Hematopoietic multipotent progenitor cell treated with erythropoietin and hydrocortisone succinate and interleukin-3 and kit ligand, for 15 days (in vitro differentiated cells): Measurements from ENCODE around the gene PPP1R15A.
A peak's percentile ranks its signal among the peaks of the same experiment; 100 is the strongest.
"Not testable (repeated sequence)": the region's sequence is repeated elsewhere in the genome, so short reads cannot be mapped to it uniquely, and the experiment has no call there.

ENCODE experiments used
- DNase-seq: peaks from one replicate; pipeline ENCODE4 v3.0.0-alpha.2; 2015; ENCODE audit warnings: low spot score

Gene PPP1R15A

GRCh38 chr19:48881741-48882657 is 9.8 kb downstream of the PPP1R15A start:
- peak; percentile 64 for DNase-seq

- no peak for DNase-seq
Measured at GRCh38 chr19:48883726-48884125, 11.5 kb downstream of the PPP1R15A start.

GRCh38 chr19:48887861-48888612 is 15.8 kb downstream of the PPP1R15A start:
- DNase-seq = no peak

GRCh38 chr19:48889496-48889895 is 17.3 kb downstream of the PPP1R15A start:
- DNase-seq = not testable (repeated sequence)

- no peak for DNase-seq
Measured at GRCh38 chr19:48890551-48890950, 18.3 kb downstream of the PPP1R15A start.

- no peak for DNase-seq
Measured at GRCh38 chr19:48895226-48895625, 23.0 kb downstream of the PPP1R15A start.

- DNase-seq = peak; percentile 78
Measured at GRCh38 chr19:48896191-48896720, 24.0 kb downstream of the PPP1R15A start.

GRCh38 chr19:48897181-48897580 is 25.0 kb downstream of the PPP1R15A start:
- no peak for DNase-seq

GRCh38 chr19:48899386-48899749 is 27.1 kb downstream of the PPP1R15A start:
- DNase-seq = not testable (repeated sequence)

GRCh38 chr19:48899781-48900476 is 27.7 kb downstream of the PPP1R15A start, which contains the start of gene NUCB1:
TSS of gene NUCB1 (plus strand) at chr19:48900312. CDS start at chr19:48900797, 485 bp downstream.
- DNase-seq = peak; percentile 100

- DNase-seq = peak; percentile 82
Measured at GRCh38 chr19:48900477-48901406, 28.5 kb downstream of the PPP1R15A start.

GRCh38 chr19:48902291-48902690 is 30.1 kb downstream of the PPP1R15A start:
- DNase-seq = peak; percentile 38

- DNase-seq = not testable (repeated sequence)
Measured at GRCh38 chr19:48903788-48904187, 31.6 kb downstream of the PPP1R15A start.

GRCh38 chr19:48905664-48906063 is 33.4 kb downstream of the PPP1R15A start:
- no peak for DNase-seq

GRCh38 chr19:48906324-48906723 is 34.1 kb downstream of the PPP1R15A start:
- DNase-seq = no peak

GRCh38 chr19:48907671-48908070 is 35.5 kb downstream of the PPP1R15A start:
- no peak for DNase-seq

- DNase-seq = not testable (repeated sequence)
Measured at GRCh38 chr19:48909424-48910077, 37.3 kb downstream of the PPP1R15A start.

GRCh38 chr19:48910803-48911202 is 38.6 kb downstream of the PPP1R15A start:
- DNase-seq = no peak

GRCh38 chr19:48913114-48913889 is 41.1 kb downstream of the PPP1R15A start:
- peak; percentile 55 for DNase-seq

- DNase-seq = no peak
Measured at GRCh38 chr19:48914181-48914580, 42.0 kb downstream of the PPP1R15A start.
